CD1c-positive myeloid dendritic cell (primary cell): ENCODE measurements around the gene SLC6A12.

ENCODE experiments used
- DNase-seq: peaks from one replicate; pipeline ENCODE4 v3.0.0-alpha.2; 2016; ENCODE audit errors: extremely low spot score

SLC6A12 gene

GRCh38 chr12:163406-163986 lies 50.5 kb downstream of the SLC6A12 start:
- DNase-seq, result no peak

GRCh38 chr12:162467-163307 lies 51.3 kb downstream of the SLC6A12 start:
- no peak for DNase-seq

GRCh38 chr12:161823-162222 lies 52.1 kb downstream of the SLC6A12 start:
- DNase-seq, result no peak

GRCh38 chr12:160858-161257 lies 53.1 kb downstream of the SLC6A12 start:
- DNase-seq, result no peak

- DNase-seq, result peak; percentile 27
These were observed 54.7 kb downstream of the SLC6A12 start for GRCh38 chr12:159156-159782.

- no peak for DNase-seq
These were observed 56.3 kb downstream of the SLC6A12 start for GRCh38 chr12:157644-158043.

GRCh38 chr12:156945-157344 lies 57.0 kb downstream of the SLC6A12 start:
- no peak for DNase-seq

- no peak for DNase-seq
These were observed 58.3 kb downstream of the SLC6A12 start for GRCh38 chr12:155646-156045.

GRCh38 chr12:155006-155405 lies 59.0 kb downstream of the SLC6A12 start:
- no peak for DNase-seq

GRCh38 chr12:154058-154457 lies 59.9 kb downstream of the SLC6A12 start:
- no peak for DNase-seq

GRCh38 chr12:153080-153746 lies 60.7 kb downstream of the SLC6A12 start:
- peak; percentile 66 for DNase-seq

- DNase-seq, result peak; percentile 33
These were observed 61.5 kb downstream of the SLC6A12 start for GRCh38 chr12:152440-152839.

GRCh38 chr12:151579-151978 lies 62.4 kb downstream of the SLC6A12 start:
- no peak for DNase-seq

GRCh38 chr12:148676-149416 lies 65.1 kb downstream of the SLC6A12 start:
- no peak for DNase-seq

- DNase-seq, result no peak
These were observed 66.7 kb downstream of the SLC6A12 start for GRCh38 chr12:147242-147641.

- DNase-seq, result no peak
These were observed 68.5 kb downstream of the SLC6A12 start for GRCh38 chr12:145369-145960.

- DNase-seq, result no peak
These were observed 69.2 kb downstream of the SLC6A12 start for GRCh38 chr12:144650-145284.

- DNase-seq, result no peak
These were observed 69.8 kb downstream of the SLC6A12 start for GRCh38 chr12:143964-144649.

GRCh38 chr12:140162-140561 lies 73.8 kb downstream of the SLC6A12 start:
- DNase-seq, result no peak
